ENCODE measurements around the gene PRAC1.

Gene PRAC1

DNA sequence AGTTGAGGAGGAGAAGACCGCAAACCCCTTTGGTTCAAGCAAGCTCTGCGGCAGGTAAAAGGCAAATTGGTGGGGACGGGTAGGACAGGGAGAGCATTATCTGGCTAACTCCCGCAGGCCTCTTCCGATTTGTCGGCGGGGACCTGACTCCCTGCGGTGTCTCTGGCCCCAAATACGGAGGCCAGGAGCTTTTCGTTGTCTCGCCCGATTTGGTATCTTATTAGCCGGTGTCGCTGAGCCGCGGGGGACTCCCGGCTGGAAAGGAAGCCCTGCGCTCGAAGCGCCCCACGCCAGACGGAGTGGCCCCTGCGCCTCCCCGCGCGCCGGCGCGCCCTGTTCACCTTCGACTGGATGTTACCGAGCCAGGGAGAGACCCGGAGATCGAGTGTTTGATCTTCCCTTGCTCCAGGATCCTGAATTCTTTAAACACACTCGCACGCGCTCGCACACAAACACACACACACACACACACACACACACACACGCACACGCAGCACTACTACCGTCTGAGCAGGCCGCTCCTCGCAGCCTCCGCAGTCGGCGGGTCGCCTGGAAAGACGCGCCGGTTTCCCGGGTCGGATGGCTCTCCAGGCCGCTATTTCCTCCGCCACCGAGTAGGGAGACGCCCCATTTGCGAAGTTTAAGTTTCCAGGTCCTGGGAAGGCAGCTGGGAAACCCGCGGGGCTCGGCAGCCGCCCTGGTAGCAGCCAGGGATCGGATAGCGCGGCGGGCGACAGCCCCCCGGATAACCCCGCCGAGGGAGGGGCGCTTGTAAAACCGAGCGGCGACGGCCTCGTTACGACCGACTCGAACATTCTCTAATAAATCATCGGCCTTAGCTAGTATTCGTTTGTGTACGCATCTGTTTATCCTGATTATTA lies 3.3 kb downstream of the PRAC1 start:
- TF ChIP-seq CTCF (conservative IDR thresholded peaks at IDR 0.05) = no peak
- peak overlapping the region; percentile 100 for H3K27ac ChIP-seq

DNA sequence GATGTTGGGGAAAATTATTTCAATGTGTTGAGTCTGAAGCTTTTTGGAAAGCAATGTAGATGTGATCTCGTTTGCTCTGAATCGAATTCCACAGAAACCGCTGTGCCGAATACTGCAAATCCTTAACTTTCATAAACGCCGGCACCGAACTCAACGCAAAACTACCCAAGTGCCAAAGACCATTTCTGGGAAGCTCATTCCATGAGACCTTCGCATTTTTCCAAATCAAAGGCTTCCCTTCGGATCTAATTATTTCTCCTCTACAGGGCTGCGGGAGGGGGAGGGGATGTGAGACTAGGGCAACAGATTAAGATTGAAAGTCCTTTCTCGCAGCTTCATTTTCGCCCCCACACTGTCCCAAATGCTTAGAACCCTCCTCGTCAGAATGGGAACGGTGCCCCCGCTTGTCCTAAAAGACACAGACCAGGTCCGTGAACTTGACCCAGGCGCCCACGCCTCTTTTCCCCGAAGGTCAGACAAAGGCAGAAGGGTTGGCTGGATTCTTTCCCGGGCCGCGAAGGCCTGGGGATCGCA lies 4.0 kb downstream of the PRAC1 start:
- TF ChIP-seq CTCF (conservative IDR thresholded peaks at IDR 0.05) = no peak
- H3K27ac ChIP-seq = peak overlapping the region; percentile 100

DNA sequence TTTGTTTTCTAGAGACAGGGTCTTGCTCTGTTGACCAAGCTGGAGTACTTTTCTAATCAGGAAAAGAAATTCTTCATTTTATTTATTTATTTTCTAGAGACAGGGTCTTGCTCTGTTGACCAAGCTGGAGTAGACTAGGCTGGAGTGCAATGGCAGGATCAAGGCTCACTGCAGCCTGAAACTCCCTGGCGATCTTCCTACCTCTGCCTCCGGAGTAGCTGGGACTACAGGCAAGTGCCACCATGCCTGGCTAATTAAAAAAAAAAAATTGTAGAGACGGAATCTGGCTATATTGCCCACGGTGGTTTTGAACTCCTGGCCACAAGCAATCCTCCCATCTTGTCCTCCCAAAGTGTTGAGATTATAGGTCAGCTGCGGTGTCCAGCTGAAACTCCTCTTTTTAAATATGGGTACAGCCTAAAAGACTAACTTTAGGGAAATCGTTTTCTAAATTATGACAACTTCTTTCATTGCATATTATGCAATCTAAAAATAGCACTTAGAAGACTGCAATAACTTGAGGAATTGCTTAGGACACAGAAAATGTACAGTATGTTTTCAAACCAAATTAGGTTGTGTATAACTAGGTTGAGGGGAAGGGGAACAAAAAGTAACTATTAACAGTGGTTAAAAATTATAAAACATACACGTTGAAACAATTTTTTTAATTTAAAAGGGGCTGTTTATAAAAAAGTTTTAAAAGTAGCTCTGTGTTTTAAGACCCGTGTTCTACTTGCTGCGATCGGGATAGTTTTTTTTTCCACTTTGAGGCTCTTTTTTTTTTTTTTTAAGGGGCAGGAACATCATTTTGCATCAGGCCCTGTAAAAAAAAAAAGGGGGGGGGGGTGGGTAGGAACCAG lies 4.7 kb downstream of the PRAC1 start:
- TF ChIP-seq CTCF (conservative IDR thresholded peaks at IDR 0.05) = no peak
- H3K27ac ChIP-seq = peak overlapping the region; percentile 100

DNA sequence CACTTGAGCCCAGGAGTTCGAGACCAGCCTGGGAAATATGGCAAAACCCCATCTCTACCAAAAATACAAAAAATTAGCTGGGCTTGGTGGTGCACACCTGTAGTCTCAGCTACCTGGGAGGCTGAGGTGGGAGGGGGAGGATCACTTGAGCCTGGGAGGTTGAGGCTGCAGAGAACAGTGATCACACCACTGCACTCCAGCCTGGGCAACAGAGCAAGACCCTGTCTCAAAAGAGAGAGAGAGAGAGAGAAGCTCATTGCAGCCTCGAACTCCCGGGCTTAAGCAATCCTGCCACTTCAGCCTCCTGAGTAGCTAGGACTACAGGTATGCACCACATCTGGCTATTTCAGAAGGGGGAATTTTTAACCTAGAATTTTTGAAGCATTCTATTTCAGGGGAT lies 5.8 kb downstream of the PRAC1 start:
- peak overlapping the region; percentile 100 for H3K27ac ChIP-seq

DNA sequence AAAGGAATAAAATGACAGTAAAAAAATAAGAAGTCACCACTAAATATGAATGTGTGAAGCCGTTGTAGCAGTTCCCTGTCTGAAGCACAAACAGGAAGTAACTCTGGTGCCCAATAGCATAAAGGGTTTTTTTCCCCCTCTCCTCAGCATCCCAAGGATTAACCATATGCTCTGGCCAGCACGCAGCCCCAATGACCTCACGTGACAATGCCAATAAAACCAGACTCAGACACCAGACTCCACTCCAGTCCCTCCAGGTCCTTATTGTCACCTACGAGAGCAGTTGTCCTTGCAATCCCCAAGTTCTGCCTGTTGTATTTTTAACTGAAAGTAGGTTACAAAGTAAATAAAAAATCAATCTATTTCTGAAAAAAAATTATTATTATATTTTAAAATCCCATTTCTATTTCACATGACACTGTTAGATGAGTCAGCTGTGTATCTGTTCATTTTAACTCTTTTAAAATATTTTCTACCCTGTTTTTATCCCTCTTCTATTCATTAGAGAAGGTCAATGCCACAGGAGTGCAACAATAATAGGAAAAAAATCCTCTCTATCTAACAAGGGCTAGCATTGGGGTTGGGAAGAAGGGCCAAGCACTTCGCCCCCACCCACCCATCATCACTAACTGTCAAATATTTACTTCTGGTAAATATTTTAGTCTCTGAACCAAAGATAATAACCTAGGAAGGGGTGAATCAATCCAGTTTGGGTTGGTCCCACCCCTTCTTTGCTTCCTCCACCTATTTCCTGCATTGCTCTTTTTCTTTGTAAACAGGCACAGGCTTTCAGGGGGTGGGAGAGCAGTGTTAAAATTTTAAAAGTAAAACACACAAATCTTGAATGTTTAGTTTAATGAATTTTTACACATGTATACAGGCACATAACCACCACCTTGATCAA lies 6.6 kb downstream of the PRAC1 start:
- TF ChIP-seq CTCF (conservative IDR thresholded peaks at IDR 0.05) = no peak
- H3K27ac ChIP-seq = peak overlapping the region; percentile 100

GRCh38 chr17:48711128-48711527 lies 11.2 kb downstream of the PRAC1 start:
- no peak overlapping the region for H3K27ac ChIP-seq
- TF ChIP-seq CTCF (conservative IDR thresholded peaks at IDR 0.05) = no peak

Data from VCaP (cell line).